ENCODE data around the gene SLC38A3.

SLC38A3 gene

GRCh38 chr3:50160561-50160983 is 44.5 kb upstream of the SLC38A3 start:
- TF ChIP-seq CTCF (IDR thresholded peaks at IDR 0.05; ENCODE audit: extremely low read depth, missing control alignments), result no peak

GRCh38 chr3:50161320-50161719 is 43.8 kb upstream of the SLC38A3 start:
- no peak for DNase-seq (ENCODE audit: low spot score)
- no peak for TF ChIP-seq CTCF (IDR thresholded peaks at IDR 0.05; ENCODE audit: extremely low read depth, missing control alignments)

More at GRCh38 chr3:50160561-50160983, 44.5 kb upstream of the SLC38A3 start:
- DNase-seq (ENCODE audit: low spot score), result no peak

GRCh38 chr3:50162034-50162883 is 42.8 kb upstream of the SLC38A3 start:
- no peak for DNase-seq (ENCODE audit: low spot score)
- TF ChIP-seq CTCF (IDR thresholded peaks at IDR 0.05; ENCODE audit: extremely low read depth, missing control alignments), result no peak

- no peak for DNase-seq (ENCODE audit: low spot score)
- TF ChIP-seq CTCF (IDR thresholded peaks at IDR 0.05; ENCODE audit: extremely low read depth, missing control alignments), result no peak
Measured at GRCh38 chr3:50163572-50164455, 41.3 kb upstream of the SLC38A3 start.

- TF ChIP-seq CTCF (IDR thresholded peaks at IDR 0.05; ENCODE audit: extremely low read depth, missing control alignments), result no peak
- no peak for DNase-seq (ENCODE audit: low spot score)
Measured at GRCh38 chr3:50164481-50164880, 40.6 kb upstream of the SLC38A3 start.

- TF ChIP-seq CTCF (IDR thresholded peaks at IDR 0.05; ENCODE audit: extremely low read depth, missing control alignments), result no peak
- DNase-seq (ENCODE audit: low spot score), result no peak
Measured at GRCh38 chr3:50164984-50165909, 39.8 kb upstream of the SLC38A3 start.

Data from GM20000 (cell line).